ENCODE results near the gene UGT1A1.

UGT1A1 gene

GRCh38 chr2:233815861-233816260, 55.8 kb downstream of the UGT1A1 start:
- H3K27me3 ChIP-seq (ENCODE audit: control insufficient read depth in 5 of 5, insufficient read depth in 4 of 5, low read length in 5 of 5) = peaks cover 0 to 2% (median 0%) of the 10 kb centered on the region in 5 donors
- H3K4me3 ChIP-seq (ENCODE audit: low read depth in 1 of 5, low read length in 5 of 5) = no peak overlapping the region
- H3K27ac ChIP-seq (ENCODE audit: low read depth, low read length) = no peak overlapping the region

GRCh38 chr2:233816334-233816733, 56.3 kb downstream of the UGT1A1 start:
- H3K27me3 ChIP-seq (ENCODE audit: control insufficient read depth in 5 of 5, insufficient read depth in 4 of 5, low read length in 5 of 5) = peaks cover 0 to 2% (median 0%) of the 10 kb centered on the region in 5 donors
- H3K36me3 ChIP-seq (ENCODE audit: control insufficient read depth in 5 of 5, insufficient read depth in 5 of 5, low read length in 5 of 5) = no peaks in the 10 kb centered on the region
- peaks cover 0 to 3% (median 0%) of the 10 kb centered on the region in 5 donors for H3K9me3 ChIP-seq (ENCODE audit: control insufficient read depth in 5 of 5, low read length in 5 of 5)
- H3K9ac ChIP-seq (ENCODE audit: low read length in 5 of 5) = no peak overlapping the region
- H3K4me1 ChIP-seq (ENCODE audit: control insufficient read depth in 5 of 5, insufficient read depth in 5 of 5, low read length in 5 of 5) = peaks cover 0 to 28% (median 17%) of the 10 kb centered on the region in 5 donors
- no peak overlapping the region for H3K27ac ChIP-seq (ENCODE audit: low read depth, low read length)
- no peak overlapping the region for H3K4me3 ChIP-seq (ENCODE audit: low read depth in 1 of 5, low read length in 5 of 5)

More at GRCh38 chr2:233815861-233816260, 55.8 kb downstream of the UGT1A1 start:
- Histone ChIP-seq H3K4me1 (ENCODE audit: control insufficient read depth in 5 of 5, insufficient read depth in 5 of 5, low read length in 5 of 5) (peaks cover 0 to 28% (median 17%) of the 10 kb centered on the region in 5 donors), H3K36me3 (ENCODE audit: control insufficient read depth in 5 of 5, insufficient read depth in 5 of 5, low read length in 5 of 5) (no peaks in the 10 kb centered on the region), H3K9ac (ENCODE audit: low read length in 5 of 5) (no peak overlapping the region), H3K9me3 (ENCODE audit: control insufficient read depth in 5 of 5, low read length in 5 of 5) (peaks cover 0 to 3% (median 0%) of the 10 kb centered on the region in 5 donors)

- Histone ChIP-seq H3K4me1 (ENCODE audit: control insufficient read depth in 5 of 5, insufficient read depth in 5 of 5, low read length in 5 of 5) (peaks cover 0 to 28% (median 17%) of the 10 kb centered on the region in 5 donors), H3K27me3 (ENCODE audit: control insufficient read depth in 5 of 5, insufficient read depth in 4 of 5, low read length in 5 of 5) (peaks cover 0 to under 1% (median 0%) of the 10 kb centered on the region in 5 donors), H3K4me3 (ENCODE audit: low read depth in 1 of 5, low read length in 5 of 5) (no peak overlapping the region), H3K36me3 (ENCODE audit: control insufficient read depth in 5 of 5, insufficient read depth in 5 of 5, low read length in 5 of 5) (no peaks in the 10 kb centered on the region), H3K9ac (ENCODE audit: low read length in 5 of 5) (no peak overlapping the region), H3K9me3 (ENCODE audit: control insufficient read depth in 5 of 5, low read length in 5 of 5) (peaks cover 0 to 3% (median 0%) of the 10 kb centered on the region in 5 donors), H3K27ac (ENCODE audit: low read depth, low read length) (no peak overlapping the region)
Observed at GRCh38 chr2:233816771-233817170, 56.7 kb downstream of the UGT1A1 start.

GRCh38 chr2:233817361-233817911, 57.4 kb downstream of the UGT1A1 start:
- Histone ChIP-seq H3K9me3 (ENCODE audit: control insufficient read depth in 5 of 5, low read length in 5 of 5) (peaks cover 0 to 3% (median 0%) of the 10 kb centered on the region in 5 donors), H3K4me3 (ENCODE audit: low read depth in 1 of 5, low read length in 5 of 5) (no peak overlapping the region), H3K4me1 (ENCODE audit: control insufficient read depth in 5 of 5, insufficient read depth in 5 of 5, low read length in 5 of 5) (peaks cover 0 to 28% (median 17%) of the 10 kb centered on the region in 5 donors), H3K36me3 (ENCODE audit: control insufficient read depth in 5 of 5, insufficient read depth in 5 of 5, low read length in 5 of 5) (no peaks in the 10 kb centered on the region), H3K9ac (ENCODE audit: low read length in 5 of 5) (no peak overlapping the region), H3K27me3 (ENCODE audit: control insufficient read depth in 5 of 5, insufficient read depth in 4 of 5, low read length in 5 of 5) (no peaks in the 10 kb centered on the region), H3K27ac (ENCODE audit: low read depth, low read length) (no peak overlapping the region)

GRCh38 chr2:233817995-233818638, 58.0 kb downstream of the UGT1A1 start:
- no peaks in the 10 kb centered on the region for H3K36me3 ChIP-seq (ENCODE audit: control insufficient read depth in 5 of 5, insufficient read depth in 5 of 5, low read length in 5 of 5)
- peaks cover 0 to 3% (median 0%) of the 10 kb centered on the region in 5 donors for H3K9me3 ChIP-seq (ENCODE audit: control insufficient read depth in 5 of 5, low read length in 5 of 5)
- no peaks in the 10 kb centered on the region for H3K27me3 ChIP-seq (ENCODE audit: control insufficient read depth in 5 of 5, insufficient read depth in 4 of 5, low read length in 5 of 5)
- peaks cover 0 to 28% (median 17%) of the 10 kb centered on the region in 5 donors for H3K4me1 ChIP-seq (ENCODE audit: control insufficient read depth in 5 of 5, insufficient read depth in 5 of 5, low read length in 5 of 5)
- no peak overlapping the region for H3K27ac ChIP-seq (ENCODE audit: low read depth, low read length)
- no peak overlapping the region for H3K4me3 ChIP-seq (ENCODE audit: low read depth in 1 of 5, low read length in 5 of 5)
- H3K9ac ChIP-seq (ENCODE audit: low read length in 5 of 5) = no peak overlapping the region

- Histone ChIP-seq H3K4me3 (ENCODE audit: low read depth in 1 of 5, low read length in 5 of 5) (no peak overlapping the region), H3K9ac (ENCODE audit: low read length in 5 of 5) (no peak overlapping the region), H3K27me3 (ENCODE audit: control insufficient read depth in 5 of 5, insufficient read depth in 4 of 5, low read length in 5 of 5) (no peaks in the 10 kb centered on the region), H3K9me3 (ENCODE audit: control insufficient read depth in 5 of 5, low read length in 5 of 5) (peaks cover 0 to 3% (median 0%) of the 10 kb centered on the region in 5 donors), H3K36me3 (ENCODE audit: control insufficient read depth in 5 of 5, insufficient read depth in 5 of 5, low read length in 5 of 5) (no peaks in the 10 kb centered on the region), H3K27ac (ENCODE audit: low read depth, low read length) (no peak overlapping the region), H3K4me1 (ENCODE audit: control insufficient read depth in 5 of 5, insufficient read depth in 5 of 5, low read length in 5 of 5) (peaks cover 0 to 35% (median 17%) of the 10 kb centered on the region in 5 donors)
Observed at GRCh38 chr2:233818639-233819621, 58.9 kb downstream of the UGT1A1 start.

GRCh38 chr2:233819884-233820773, 60.1 kb downstream of the UGT1A1 start:
- peaks cover 0 to 3% (median 0%) of the 10 kb centered on the region in 5 donors for H3K9me3 ChIP-seq (ENCODE audit: control insufficient read depth in 5 of 5, low read length in 5 of 5)
- H3K9ac ChIP-seq (ENCODE audit: low read length in 5 of 5) = no peak overlapping the region
- no peaks in the 10 kb centered on the region for H3K27me3 ChIP-seq (ENCODE audit: control insufficient read depth in 5 of 5, insufficient read depth in 4 of 5, low read length in 5 of 5)
- H3K27ac ChIP-seq (ENCODE audit: low read depth, low read length) = no peak overlapping the region
- no peaks in the 10 kb centered on the region for H3K36me3 ChIP-seq (ENCODE audit: control insufficient read depth in 5 of 5, insufficient read depth in 5 of 5, low read length in 5 of 5)
- no peak overlapping the region for H3K4me3 ChIP-seq (ENCODE audit: low read depth in 1 of 5, low read length in 5 of 5)
- peaks cover 0 to 35% (median 17%) of the 10 kb centered on the region in 5 donors for H3K4me1 ChIP-seq (ENCODE audit: control insufficient read depth in 5 of 5, insufficient read depth in 5 of 5, low read length in 5 of 5)

- H3K9me3 ChIP-seq (ENCODE audit: control insufficient read depth in 5 of 5, low read length in 5 of 5) = peaks cover 0 to 3% (median 0%) of the 10 kb centered on the region in 5 donors
Observed at GRCh38 chr2:233820774-233821105, 60.7 kb downstream of the UGT1A1 start.

GRCh38 chr2:233821196-233821595, 61.1 kb downstream of the UGT1A1 start:
- H3K4me3 ChIP-seq (ENCODE audit: low read depth in 1 of 5, low read length in 5 of 5) = no peak overlapping the region
- H3K36me3 ChIP-seq (ENCODE audit: control insufficient read depth in 5 of 5, insufficient read depth in 5 of 5, low read length in 5 of 5) = no peaks in the 10 kb centered on the region
- H3K9ac ChIP-seq (ENCODE audit: low read length in 5 of 5) = no peak overlapping the region
- no peaks in the 10 kb centered on the region for H3K27me3 ChIP-seq (ENCODE audit: control insufficient read depth in 5 of 5, insufficient read depth in 4 of 5, low read length in 5 of 5)
- H3K27ac ChIP-seq (ENCODE audit: low read depth, low read length) = no peak overlapping the region
- peaks cover 0 to 35% (median 17%) of the 10 kb centered on the region in 5 donors for H3K4me1 ChIP-seq (ENCODE audit: control insufficient read depth in 5 of 5, insufficient read depth in 5 of 5, low read length in 5 of 5)
- peaks cover 0 to 3% (median 0%) of the 10 kb centered on the region in 5 donors for H3K9me3 ChIP-seq (ENCODE audit: control insufficient read depth in 5 of 5, low read length in 5 of 5)

More at GRCh38 chr2:233820774-233821105, 60.7 kb downstream of the UGT1A1 start:
- Histone ChIP-seq H3K4me3 (ENCODE audit: low read depth in 1 of 5, low read length in 5 of 5) (no peak overlapping the region), H3K27ac (ENCODE audit: low read depth, low read length) (no peak overlapping the region), H3K27me3 (ENCODE audit: control insufficient read depth in 5 of 5, insufficient read depth in 4 of 5, low read length in 5 of 5) (no peaks in the 10 kb centered on the region), H3K4me1 (ENCODE audit: control insufficient read depth in 5 of 5, insufficient read depth in 5 of 5, low read length in 5 of 5) (peaks cover 0 to 35% (median 17%) of the 10 kb centered on the region in 5 donors), H3K36me3 (ENCODE audit: control insufficient read depth in 5 of 5, insufficient read depth in 5 of 5, low read length in 5 of 5) (no peaks in the 10 kb centered on the region), H3K9ac (ENCODE audit: low read length in 5 of 5) (no peak overlapping the region)
